PC-9 (cell line): ENCODE data around the gene FAM117A. TPM values are rescaled to one million over a fixed set of nuclear protein-coding genes. Genes with fewer than 3 reads are reported as not detected.
A peak's percentile ranks its signal among the peaks of the same experiment; 100 is the strongest.
"Not testable (repeated sequence)": the region's sequence is repeated elsewhere in the genome, so short reads cannot be mapped to it uniquely, and the experiment has no call there.

ENCODE experiments used
- BruUV-seq: library from RNA; stranded (reverse); fragments of 400-500 nt; replicated peaks from 2 replicates; lab custom pipeline; 2021; lab: Mats Ljungman, UMichigan
- CTCF ChIA-PET: fragments of 300-600 bp; sonication (Branson Sonifier 250); formaldehyde crosslinking; loops from one replicate; lab custom pipeline; 2022; ENCODE audit warnings: antibody characterized with exemption; lab: Charles Lee
- POLR2A ChIA-PET: fragments of 300-600 bp; sonication (Branson Sonifier 250); formaldehyde crosslinking; loops from one replicate; lab custom pipeline; 2022; ENCODE audit warnings: antibody characterized with exemption; ENCODE audit not compliant: unreplicated experiment; lab: Charles Lee
- DNase-seq, 2 experiments: peaks; one replicate each; pipeline versions ENCODE4 v3.0.0 to v3.0.0-alpha.2; 2015 to 2022; ENCODE audit warnings: mixed read lengths in 1 of 2
- H2AFZ ChIP-seq: fragments of 200-600 bp; sonication (generic); 2 replicates; pipeline ENCODE4 v1.8.1; 2017; ENCODE audit warnings: antibody characterized with exemption
- H3F3A ChIP-seq: fragments of 200-600 bp; sonication (generic); 2 replicates; pipeline ENCODE4 v1.8.1; 2017; ENCODE audit warnings: antibody characterized with exemption, mild to moderate bottlenecking, low read depth; ENCODE audit not compliant: insufficient read depth
- H3K27ac ChIP-seq: fragments of 200-600 bp; sonication (generic); 2 replicates; pipeline ENCODE4 v1.6.1; 2016; ENCODE audit warnings: mixed run types
- H3K27me3 ChIP-seq: fragments of 200-600 bp; sonication (generic); 2 replicates; pipeline ENCODE4 v1.6.1; 2016; ENCODE audit warnings: low read depth, mixed run types; ENCODE audit not compliant: insufficient read depth
- H3K36me3 ChIP-seq: fragments of 200-600 bp; sonication (generic); 2 replicates; pipeline ENCODE4 v1.6.1; 2016; ENCODE audit warnings: low read depth, mixed run types
- H3K4me1 ChIP-seq: fragments of 200-600 bp; sonication (generic); replicated peaks from 2 replicates; pipeline ENCODE4 v1.6.1; 2016; ENCODE audit warnings: mixed run types; ENCODE audit not compliant: insufficient read depth
- H3K4me2 ChIP-seq: fragments of 200-600 bp; sonication (generic); 2 replicates; pipeline ENCODE4 v1.6.1; 2017; ENCODE audit warnings: mixed run types
- H3K4me3 ChIP-seq: fragments of 200-600 bp; sonication (generic); 2 replicates; pipeline ENCODE4 v1.6.1; 2016; ENCODE audit warnings: mixed run types
- H3K79me2 ChIP-seq: fragments of 200-600 bp; sonication (generic); 2 replicates; pipeline ENCODE4 v1.6.1; 2017; ENCODE audit warnings: low read depth, mixed run types
- H3K9me2 ChIP-seq: fragments of 200-600 bp; sonication (generic); 2 replicates; pipeline ENCODE4 v1.8.1; 2017; ENCODE audit warnings: mild to moderate bottlenecking; ENCODE audit not compliant: insufficient read depth
- H3K9me3 ChIP-seq: fragments of 200-600 bp; sonication (generic); 2 replicates; pipeline ENCODE4 v1.8.1; 2016; ENCODE audit warnings: low read depth; ENCODE audit not compliant: insufficient read depth
- H4K20me1 ChIP-seq: fragments of 200-600 bp; sonication (generic); 2 replicates; pipeline ENCODE4 v1.8.1; 2017; ENCODE audit not compliant: insufficient read depth
- CTCF ChIP-seq: fragments of 200-600 bp; sonication (generic); conservative IDR thresholded peaks from 2 replicates; pipeline ENCODE4 v1.6.1; 2017; ENCODE audit warnings: mixed run types, antibody characterized with exemption, mild to moderate bottlenecking, moderate library complexity
- EZH2 ChIP-seq: fragments of 200-600 bp; sonication (generic); IDR thresholded peaks from 2 replicates; pipeline ENCODE4 v1.8.0; 2017; ENCODE audit warnings: antibody characterized with exemption, low read depth
- intact Hi-C: fragments of 100-400 bp; cut with micrococcal nuclease; formaldehyde crosslinking; loops from one replicate; pipeline ENCODE4 v1.10.0; 2022; ENCODE audit not compliant: unreplicated experiment
- total RNA-seq: library from RNA; stranded (reverse); gene quantifications from 2 replicates; pipeline ENCODE4 v1.2.3, GENCODE V29; 2021

The FAM117A gene
- total RNA-seq, 1 experiment from 2014 or later: 15.0 TPM

DNA sequence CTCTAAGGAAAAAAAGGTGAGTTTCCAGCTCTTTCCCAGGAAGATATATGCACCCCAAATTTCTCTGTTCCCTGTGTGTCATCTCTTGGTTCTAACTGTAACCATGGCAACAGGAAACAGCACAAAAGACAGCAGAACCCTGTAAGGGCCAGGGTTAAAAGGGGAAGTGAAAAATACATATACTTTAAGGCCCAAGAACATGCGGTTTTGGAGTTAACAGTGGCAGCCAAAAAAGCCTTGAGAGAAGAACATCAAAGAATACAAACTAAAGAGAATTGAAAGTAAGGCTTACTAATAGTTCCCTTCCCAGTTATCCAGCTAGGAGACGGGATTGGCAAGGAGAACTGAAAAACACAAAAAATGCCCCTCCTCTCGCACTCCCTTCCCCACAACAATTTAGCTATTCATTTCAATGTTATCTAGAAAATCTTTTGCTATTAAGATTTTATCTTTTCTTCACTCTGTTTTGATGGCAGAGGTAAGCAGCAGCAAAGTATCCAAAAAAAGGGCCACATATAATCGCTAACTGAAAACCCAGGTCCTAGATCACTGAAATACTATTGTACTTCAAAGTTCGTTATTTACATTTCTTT, 87.6 kb downstream of the FAM117A start:
- H3K9me2 ChIP-seq: no peaks in the 10 kb centered on the region
- peaks cover 13% of the 10 kb centered on the region for H3K4me1 ChIP-seq
- H3K4me3 ChIP-seq: peak overlapping the region; percentile 85
- peak overlapping the region; percentile 42; the same call in 1 of the 2 replicates for H3K27ac ChIP-seq
- intact Hi-C loops: loop anchor here (10.0 kb wide), 1 partner anchor 52 kb away; no protein-coding TSS in a partner anchor
- no peaks in the 10 kb centered on the region for H3F3A ChIP-seq
- H2AFZ ChIP-seq: no peak overlapping the region
- H3K27me3 ChIP-seq: no peaks in the 10 kb centered on the region
- DNase-seq: no peak
- peaks cover 40% of the 10 kb centered on the region for H4K20me1 ChIP-seq
- no TSS peak for BruUV-seq
- no peak for TF ChIP-seq CTCF
- peak overlapping the region; percentile 89 for H3K4me2 ChIP-seq
- CTCF ChIA-PET: no interaction called here
- no peaks in the 10 kb centered on the region for H3K9me3 ChIP-seq
- peaks cover 49% of the 10 kb centered on the region for H3K79me2 ChIP-seq
- peaks cover 14% of the 10 kb centered on the region; the same call in 1 of the 2 replicates for H3K36me3 ChIP-seq
- POLR2A ChIA-PET: no interaction called here

GRCh38 chr17:49674507-49674906, 89.4 kb downstream of the FAM117A start:
- H3K27ac ChIP-seq: no peak overlapping the region
- no peak overlapping the region for H3K4me2 ChIP-seq
- no peaks in the 10 kb centered on the region for H3K9me2 ChIP-seq
- H3F3A ChIP-seq: no peaks in the 10 kb centered on the region
- H3K4me1 ChIP-seq: peaks cover 13% of the 10 kb centered on the region
- H3K27me3 ChIP-seq: no peaks in the 10 kb centered on the region
- DNase-seq: no peak
- ChIA-PET POLR2A (interaction anchor here (0.6 to 0.7 kb wide), 3 partner anchors 17 to 737 kb away, joined by 3 to 8 read pairs (median 4); no protein-coding TSS in a partner anchor), CTCF (no interaction called here)
- H3K36me3 ChIP-seq: peaks cover 14% of the 10 kb centered on the region; the same call in 1 of the 2 replicates
- TF ChIP-seq EZH2: no peak
- TF ChIP-seq CTCF: no peak
- BruUV-seq: no TSS peak
- peaks cover 68% of the 10 kb centered on the region for H3K79me2 ChIP-seq
- peaks cover 52% of the 10 kb centered on the region for H4K20me1 ChIP-seq
- H3K9me3 ChIP-seq: no peaks in the 10 kb centered on the region
- H3K4me3 ChIP-seq: no peak overlapping the region
- H2AFZ ChIP-seq: no peak overlapping the region
- intact Hi-C loops: loop anchor here (10.0 kb wide), 1 partner anchor 50 kb away; no protein-coding TSS in a partner anchor

GRCh38 chr17:49673679-49674078, 90.3 kb downstream of the FAM117A start:
- H2AFZ ChIP-seq, CTCF ChIA-PET, H3K27ac ChIP-seq, DNase-seq, BruUV-seq, H3K4me3 ChIP-seq, H3K9me2 ChIP-seq, H3F3A ChIP-seq, H3K9me3 ChIP-seq, H3K27me3 ChIP-seq, H3K4me2 ChIP-seq: not testable (repeated sequence)
- Histone ChIP-seq H3K4me1 (peaks cover 13% of the 10 kb centered on the region), H4K20me1 (peaks cover 52% of the 10 kb centered on the region), H3K79me2 (peaks cover 70% of the 10 kb centered on the region), H3K36me3 (peaks cover 14% of the 10 kb centered on the region; the same call in 1 of the 2 replicates)
- POLR2A ChIA-PET: interaction anchor here (0.6 kb wide), 1 partner anchor 18 kb away, joined by 4 read pairs; no protein-coding TSS in a partner anchor
- intact Hi-C loops: loop anchor here (10.0 kb wide), 1 partner anchor 49 kb away; no protein-coding TSS in a partner anchor
